T-helper 2 cell treated with Interferon-gamma antibody and Interleukin-4, amounts not matched to agents 100 ng/mL and 5 ng/mL, for 36 hours (primary cell): Measurements from ENCODE around the gene DDX27. TPM values are rescaled to one million over a fixed set of nuclear protein-coding genes. Genes with fewer than 3 reads are reported as not detected.

Experiments
- intact Hi-C: fragments of 100-400 bp; cut with micrococcal nuclease; formaldehyde crosslinking; loops from one replicate; pipeline ENCODE4 v1.15.1; 2023
- total RNA-seq: library from RNA; stranded (reverse); gene quantifications from 2 replicates; pipeline ENCODE4 v1.2.3, GENCODE V29; 2022

The DDX27 gene
- total RNA-seq, 1 donor from 2014 or later, result 43.6 TPM

DNA sequence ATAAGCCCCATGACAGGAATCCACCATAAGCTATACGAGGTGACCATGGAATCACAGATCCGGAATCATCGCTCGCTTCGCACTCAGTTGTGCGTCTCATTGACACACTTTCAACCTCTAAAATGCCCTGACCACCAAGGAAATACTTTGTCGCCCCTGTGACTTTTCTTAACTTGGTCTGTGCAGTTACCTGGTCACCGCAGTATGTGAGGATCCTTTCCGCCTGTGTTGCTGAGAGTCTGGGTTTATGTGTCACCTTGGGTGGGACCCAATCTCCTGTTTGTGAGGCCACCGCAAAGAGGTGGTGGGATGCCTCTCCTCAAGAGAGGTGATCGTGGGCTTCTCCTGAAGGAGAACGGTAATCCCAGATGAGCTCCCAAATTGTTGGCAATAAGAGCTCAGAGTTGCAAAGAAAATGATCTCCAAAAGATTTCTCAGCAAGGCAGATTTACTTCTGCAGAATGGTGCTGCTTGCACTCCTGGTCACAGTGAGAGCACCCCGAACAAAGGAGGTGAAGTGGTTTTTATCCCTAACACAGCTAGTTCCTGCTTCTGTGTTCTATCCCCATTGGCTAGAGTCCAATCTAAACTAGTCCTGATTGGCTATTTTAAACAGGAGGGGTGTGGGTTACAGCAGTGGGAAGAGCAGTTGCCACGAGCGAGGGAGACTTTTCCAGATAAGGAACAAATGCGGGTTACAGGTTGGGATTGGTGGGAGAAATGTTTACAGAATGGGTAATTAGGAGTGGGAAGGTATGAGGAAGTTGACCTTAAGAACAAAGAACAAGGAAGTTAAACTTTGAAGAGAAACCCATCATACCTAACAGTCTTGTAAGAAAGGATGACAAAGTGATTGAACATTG lies 67.7 kb downstream of the DDX27 start:
- intact Hi-C loops, result no loop called here

- intact Hi-C loops, result no loop called here
These were observed 68.5 kb downstream of the DDX27 start for GRCh38 chr20:49287555-49288249.

GRCh38 chr20:49288250-49288751 lies 69.1 kb downstream of the DDX27 start:
- intact Hi-C loops, result no loop called here

- intact Hi-C loops, result no loop called here
These were observed 69.8 kb downstream of the DDX27 start for GRCh38 chr20:49288784-49289696.

DNA sequence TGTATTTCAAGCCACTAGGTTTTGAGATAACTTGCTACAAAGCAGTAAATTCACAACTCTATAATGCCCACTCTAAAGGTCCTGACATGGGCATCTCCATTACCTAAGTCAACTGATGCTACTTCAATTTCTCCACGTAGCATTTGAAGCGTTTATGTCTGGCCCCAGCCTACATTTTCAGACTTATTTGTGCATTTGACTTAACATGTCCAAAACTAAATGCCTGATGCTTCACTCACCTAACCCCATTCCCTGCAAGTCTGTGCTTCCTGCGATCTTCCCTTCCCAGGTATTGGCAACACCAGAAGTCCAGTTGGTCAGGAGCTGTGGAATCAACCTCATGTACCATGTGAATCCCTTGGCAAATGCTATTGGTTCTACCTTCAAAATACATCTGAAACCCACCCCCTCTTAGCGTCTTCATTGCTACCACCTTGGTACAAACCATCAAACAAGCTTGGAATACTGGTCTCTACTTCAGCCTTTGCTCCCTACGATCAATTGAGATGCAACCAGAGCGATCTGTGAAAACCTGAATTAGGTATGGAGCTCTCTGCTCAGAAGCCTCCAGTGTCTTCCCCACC lies 71.5 kb downstream of the DDX27 start:
- intact Hi-C loops, result no loop called here

DNA sequence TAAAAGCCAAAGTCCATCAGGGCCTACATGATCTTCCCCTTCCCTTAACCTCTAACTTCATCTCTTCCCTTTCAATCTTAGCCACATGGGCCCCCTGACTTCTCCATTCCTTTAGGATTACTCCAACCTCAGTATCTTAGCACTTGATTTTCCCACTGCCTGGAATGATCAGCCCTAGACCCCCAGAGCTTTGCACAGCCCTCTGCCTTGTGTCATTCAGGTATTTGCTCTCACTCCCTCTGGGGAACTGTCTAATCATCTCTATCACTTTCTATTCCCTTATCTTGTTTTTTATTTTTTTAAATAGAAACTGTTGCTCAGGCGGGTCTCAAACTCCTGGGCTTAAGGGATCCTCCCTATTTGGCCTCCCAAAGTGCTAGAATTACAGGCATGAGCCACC lies 72.0 kb downstream of the DDX27 start:
- intact Hi-C loops, result no loop called here

- intact Hi-C loops, result no loop called here
These were observed 72.8 kb downstream of the DDX27 start for GRCh38 chr20:49292010-49292409.

DNA sequence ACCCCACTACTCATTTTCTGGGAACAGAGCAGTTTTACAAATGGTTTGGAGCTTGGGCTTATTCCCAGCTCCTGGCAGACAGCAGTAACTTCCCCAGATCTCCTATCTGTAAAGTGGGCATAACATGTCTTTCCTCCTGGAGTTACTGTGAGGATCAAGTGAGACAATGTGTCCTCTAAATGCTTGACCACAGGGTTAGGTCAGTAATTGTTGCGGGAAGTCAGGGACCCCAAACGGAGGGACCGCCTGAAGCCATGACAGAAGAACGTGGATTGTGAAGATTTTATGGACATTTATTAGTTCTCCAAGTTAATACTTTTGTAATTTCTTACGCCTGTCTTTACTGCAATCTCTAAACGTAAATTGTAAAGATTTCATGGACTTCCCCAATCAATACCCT lies 73.9 kb downstream of the DDX27 start:
- intact Hi-C loops, result no loop called here

Other genes with a start within 250 kb of the DDX27 start
- gene CSE1L, start 173.1 kb upstream of the DDX27 start, total RNA-seq, result 92.0 and 92.7 TPM in 2 replicates
- gene STAU1, start 31.1 kb upstream of the DDX27 start, total RNA-seq, result 48.6 and 51.0 TPM in 2 replicates
- gene ZNFX1, start 58.6 kb downstream of the DDX27 start, total RNA-seq, result 61.7 and 63.4 TPM in 2 replicates